K562 (cell line): ENCODE data around the gene PCNX2. TPM values are rescaled to one million over a fixed set of nuclear protein-coding genes. Genes with fewer than 3 reads are reported as not detected.

ENCODE experiments used
- ATAC-seq: fragments of 200-7000 bp; cut with Tn5 transposase; 3 replicates; pipeline ENCODE4 v1.9.1; 2020; ENCODE audit warnings: moderate library complexity
- BruUV-seq: library from RNA; stranded (reverse); fragments of 400-500 nt; replicated peaks from 2 replicates; lab custom pipeline; 2021; lab: Mats Ljungman, UMichigan
- CTCF ChIA-PET: fragments of 300-600 bp; formaldehyde crosslinking; extraction: SDS; loops from one replicate; lab custom pipeline; 2021; ENCODE audit warnings: low intra/inter-chr PET ratio; lab: Yijun Ruan, JAX
- POLR2A ChIA-PET: fragments of 300-600, 350-650 bp; sonication (Branson Sonifier 250); formaldehyde crosslinking; extraction: SDS; loops from one replicate; lab custom pipeline; 2021; ENCODE audit warnings: antibody characterized with exemption, inconsistent platforms; lab: Yijun Ruan, JAX
- DNase-seq, 4 experiments: peaks; one replicate each; pipeline versions ENCODE4 v3.0.0 to v3.0.0-alpha.2; 2011 to 2018; ENCODE audit warnings: low spot score in 3 of 4, mixed read lengths in 3 of 4; ENCODE audit errors: extremely low read depth in 1 of 4
- FAIRE-seq: peaks from 2 replicates; lab custom pipeline; 2011; peaks lifted over from hg19 to GRCh38; lab: Jason Lieb, UNC
- H2AFZ ChIP-seq: 2 replicates; pipeline ENCODE4 v1.6.0; 2011; ENCODE audit warnings: low read depth, low read length, control low read depth, inconsistent platforms
- H3K27ac ChIP-seq: fragments of 200-600 bp; 3 replicates; pipeline ENCODE4 v1.8.0; 2011; ENCODE audit warnings: low read depth, mild to moderate bottlenecking, control low read depth, inconsistent platforms, low read length, moderate library complexity, mixed read lengths; ENCODE audit errors: extremely low read depth
- H3K27me3 ChIP-seq, 2 experiments: fragments of 300-600 bp in 1 of 2; 2 replicates in 1 of 2; 3 replicates in 1 of 2; pipeline versions ENCODE4 v1.6.0 to v1.8.0; 2011; ENCODE audit warnings: inconsistent platforms in 2 of 2, low read length in 2 of 2, mild to moderate bottlenecking in 1 of 2, mixed read lengths in 1 of 2, moderate library complexity in 1 of 2; ENCODE audit not compliant: control insufficient read depth in 2 of 2, insufficient read depth in 2 of 2
- H3K36me3 ChIP-seq: fragments of 300-600 bp; 3 replicates; pipeline ENCODE4 v1.8.0; 2011; ENCODE audit warnings: mild to moderate bottlenecking, low read length, inconsistent platforms; ENCODE audit not compliant: control insufficient read depth, insufficient read depth
- H3K4me1 ChIP-seq, 2 experiments: fragments of 200-600 bp in 1 of 2; replicated peaks in 1 of 2; 2 replicates in 1 of 2; 3 replicates in 1 of 2; pipeline versions ENCODE4 v1.5.1 to v1.8.0; 2011; ENCODE audit warnings: inconsistent platforms in 2 of 2, low read length in 2 of 2, mild to moderate bottlenecking in 1 of 2, mixed read lengths in 1 of 2, moderate library complexity in 1 of 2; ENCODE audit not compliant: control insufficient read depth in 2 of 2, insufficient read depth in 2 of 2
- H3K4me2 ChIP-seq: 2 replicates; pipeline ENCODE4 v1.6.1; 2011; ENCODE audit warnings: low read length, control low read depth, inconsistent platforms, mixed read lengths; ENCODE audit not compliant: insufficient read depth
- H3K4me3 ChIP-seq: fragments of 200-600 bp; sonication (generic), shearing (Covaris generic); 2 replicates; pipeline ENCODE4 v1.5.1; 2016; ENCODE audit warnings: control low read depth, inconsistent platforms
- H3K79me2 ChIP-seq: fragments of 200-600 bp; 3 replicates; pipeline ENCODE4 v1.8.0; 2011; ENCODE audit warnings: low read length, inconsistent platforms; ENCODE audit not compliant: control insufficient read depth, insufficient read depth
- H3K9ac ChIP-seq, 2 experiments: 2 replicates each; pipeline versions ENCODE4 v1.6.0 to v1.6.1; 2011; ENCODE audit warnings: low read depth in 2 of 2, low read length in 2 of 2, control low read depth in 1 of 2, inconsistent platforms in 1 of 2, mild to moderate bottlenecking in 1 of 2, mixed read lengths in 1 of 2; ENCODE audit not compliant: insufficient read depth in 1 of 2
- H3K9me1 ChIP-seq: one replicate; pipeline ENCODE4 v1.6.0; 2011; ENCODE audit warnings: inconsistent platforms, mild to moderate bottlenecking, low read length, moderate library complexity; ENCODE audit not compliant: control insufficient read depth, insufficient read depth
- H3K9me3 ChIP-seq: replicated peaks from 2 replicates; pipeline ENCODE4 v1.5.1; 2011; ENCODE audit warnings: low read depth, low read length, inconsistent platforms; ENCODE audit not compliant: control insufficient read depth, insufficient read depth
- H4K20me1 ChIP-seq: replicated peaks from 2 replicates; pipeline ENCODE4 v1.6.1; 2011; ENCODE audit warnings: low read length, inconsistent platforms, mixed read lengths; ENCODE audit not compliant: control insufficient read depth, insufficient read depth
- ATF3 ChIP-seq, 2 experiments: fragments of 450-650 bp in 1 of 2; sonication (generic) in 1 of 2; formaldehyde crosslinking in 1 of 2; IDR thresholded peaks in 1 of 2; conservative IDR thresholded peaks in 1 of 2; 2 replicates each; pipeline versions ENCODE4 v1.6.1 to v1.8.1; 2016 to 2023; ENCODE audit warnings: mild to moderate bottlenecking in 2 of 2, moderate library complexity in 2 of 2, inconsistent platforms in 1 of 2, missing genetic modification reagents in 1 of 2
- CREB5 ChIP-seq: fragments of 250-450 bp; sonication (Bioruptor Pico); IDR thresholded peaks from 2 replicates; pipeline ENCODE4 v1.5.0; 2020; ENCODE audit warnings: mild to moderate bottlenecking
- E2F3 ChIP-seq: fragments of 250-450 bp; sonication (Bioruptor Pico); IDR thresholded peaks from 2 replicates; pipeline ENCODE4 v1.4.0; 2020; ENCODE audit warnings: mild to moderate bottlenecking
- FOXA3 ChIP-seq, 2 experiments: fragments of 450-650 bp in 1 of 2; sonication (generic) in 1 of 2; formaldehyde crosslinking; IDR thresholded peaks in 1 of 2; conservative IDR thresholded peaks in 1 of 2; 2 replicates each; pipeline versions ENCODE4 v1.4.0 to v1.8.0; 2020 to 2022; ENCODE audit warnings: mild to moderate bottlenecking in 2 of 2, missing genetic modification reagents in 1 of 2
- JUN ChIP-seq, 2 experiments: sonication (generic) in 1 of 2; formaldehyde crosslinking in 1 of 2; IDR thresholded peaks; 2 replicates each; pipeline versions ENCODE4 v1.6.1 to v1.8.0; 2012 to 2022; ENCODE audit warnings: borderline replicate concordance in 2 of 2, mild to moderate bottlenecking in 2 of 2, improper control_type of control experiment in 1 of 2, low read depth in 1 of 2, low read length in 1 of 2, missing genetic modification reagents in 1 of 2
- KLF16 ChIP-seq: IDR thresholded peaks from 2 replicates; pipeline ENCODE4 v1.6.1; 2016; ENCODE audit warnings: antibody characterized with exemption
- NFRKB ChIP-seq: fragments of 450-650 bp; IDR thresholded peaks from 2 replicates; pipeline ENCODE4 v1.6.1; 2016; ENCODE audit warnings: low read depth
- SMAD4 ChIP-seq: fragments of 250-450 bp; sonication (Bioruptor Pico); conservative IDR thresholded peaks from 2 replicates; pipeline ENCODE4 v1.8.0; 2021; ENCODE audit warnings: inconsistent platforms, mild to moderate bottlenecking, moderate library complexity
- ZEB2 ChIP-seq: fragments of 450-650 bp; IDR thresholded peaks from 2 replicates; pipeline ENCODE4 v1.6.1; 2016
- ZKSCAN8 ChIP-seq: fragments of 200-800 bp; sonication (Bioruptor generic); IDR thresholded peaks from 2 replicates; pipeline ENCODE4 v1.6.1; 2016; ENCODE audit warnings: missing genetic modification characterization, missing compliant biosample characterization
- ZNF584 ChIP-seq: fragments of 200-800 bp; sonication (Bioruptor generic); IDR thresholded peaks from 2 replicates; pipeline ENCODE4 v1.6.1; 2016; ENCODE audit warnings: low read depth, mild to moderate bottlenecking, missing genetic modification characterization, missing compliant biosample characterization
- WGBS: fragments of 100-300 bp; shearing (Covaris generic); methylation state at CpG from one replicate; pipeline ENCODE4 v1.1.6; 2016; ENCODE audit warnings: low coverage, mixed read lengths; ENCODE audit not compliant: insufficient coverage; ENCODE audit errors: missing lambda C conversion rate; 5-methylcytosine and 5-hydroxymethylcytosine counted together
- in situ Hi-C: fragments of 300-500 bp; cut with MboI; formaldehyde crosslinking; loops from 4 replicates; pipeline ENCODE4 v1.15.0; 2018; ENCODE audit warnings: inconsistent platforms, mixed read lengths
- intact Hi-C: fragments of 100-400 bp; cut with micrococcal nuclease; formaldehyde crosslinking; loops from 2 replicates; pipeline ENCODE4 v1.14.2; 2022
- polyA plus RNA-seq, 8 experiments: library from polyadenylated mRNA; depleted of rRNA in 4 of 8; stranded (reverse) in 5 of 8; unstranded in 3 of 8; fragments of >200 nt; fragmentation: Nextera tagmentation in 2 of 8; fragmentation: Illumina TruSeq in 1 of 8; extraction: Ambion mirVana in 2 of 8; extraction: Trizol in 1 of 8; gene quantifications; 2 replicates each; pipeline versions ENCODE4 v1.2.1 to v1.2.3, GENCODE V29; 2011 to 2014; ENCODE audit warnings: inconsistent platforms in 1 of 8, missing spikeins in 1 of 8
- total RNA-seq, 7 experiments: library from RNA; depleted of rRNA in 6 of 7; stranded (reverse); fragments of >200 nt in 6 of 7; fragmentation: Illumina TruSeq in 2 of 7; extraction: Trizol in 2 of 7; gene quantifications; 2 replicates each; pipeline versions ENCODE4 v1.2.1 to v1.2.3, GENCODE V29; 2011 to 2021; ENCODE audit warnings: low replicate concordance in 1 of 7

Gene PCNX2
- total and polyA plus RNA-seq, 9 of the 15 experiments (the other 6 are each of a cell fraction or from before 2014, with no cell fraction given), result 0.07 to 0.33 TPM; not detected in 7

- TF ChIP-seq ZKSCAN8 (CRISPR knock-in tag) (0 out of 2 replicates have a peak, but pooled peaks have one; percentile 54), CREB5 (CRISPR knock-in tag) (0 out of 2 replicates have a peak, but pooled peaks have one; percentile 53), ZNF584 (CRISPR knock-in tag) (no peak), SMAD4 (CRISPR knock-in tag) (peak; percentile 32; the same call in 1 of the 2 replicates), KLF16 (peak; percentile 35; the same call in 1 of the 2 replicates), FOXA3 (CRISPR knock-in tag; conservative IDR thresholded peaks at IDR 0.05 in 1 of 2, IDR thresholded peaks at IDR 0.05 in 1 of 2) (no peak)
These were observed 180.7 kb downstream of the PCNX2 start (continued) for GRCh38 chr1:233114860-233115259.

- no peaks in the 10 kb centered on the region for H3K36me3 ChIP-seq
- H3K27ac ChIP-seq, result peak overlapping the region; percentile 74; the same call in 1 of the 3 replicates
- H3K9ac ChIP-seq, result no peak overlapping the region
- POLR2A ChIA-PET, result no interaction called here
- no peak for TF ChIP-seq ZEB2
- 0 out of 2 replicates have a peak, but pooled peaks have one; percentile 37 for TF ChIP-seq NFRKB
- TF ChIP-seq E2F3 (CRISPR knock-in tag), result 0 out of 2 replicates have a peak, but pooled peaks have one; percentile 14
- peak; percentile 38; the same call in 1 of the 2 replicates for TF ChIP-seq ATF3 (IDR thresholded peaks at IDR 0.05)
- no peak for TF ChIP-seq ATF3 (CRISPR knock-in tag; conservative IDR thresholded peaks at IDR 0.05)
- TF ChIP-seq JUN (IDR thresholded peaks at IDR 0.05; ENCODE audit: borderline replicate concordance, low read depth, low read length), result no peak
- TF ChIP-seq JUN (CRISPR knock-in tag; IDR thresholded peaks at IDR 0.05; ENCODE audit: borderline replicate concordance), result no peak
- CTCF ChIA-PET, result no interaction called here
- H3K9me1 ChIP-seq, result no peaks in the 10 kb centered on the region
- no peak for ATAC-seq
- BruUV-seq, result no TSS peak
- H3K79me2 ChIP-seq, result no peaks in the 10 kb centered on the region
- H3K27me3 ChIP-seq, result no peaks in the 10 kb centered on the region
- DNase-seq, result peak in 1 of 4 experiments; percentile 7
- H2AFZ ChIP-seq, result peak overlapping the region; percentile 56
- FAIRE-seq, result no peak
- no peak overlapping the region for H3K4me2 ChIP-seq
- H3K9me3 ChIP-seq, result no peaks in the 10 kb centered on the region
- intact Hi-C loops, result no loop called here
- H3K4me3 ChIP-seq, result no peak overlapping the region
- peaks cover 0 to 27% of the 10 kb centered on the region in 2 experiments; a peak in 4 of 5 replicates for H3K4me1 ChIP-seq
- in situ Hi-C loops, result no loop called here
- no peaks in the 10 kb centered on the region for H4K20me1 ChIP-seq
- WGBS, result 26% methylated on average over 5 of the region's 5 CpGs
These were observed 181.4 kb downstream of the PCNX2 start for GRCh38 chr1:233114159-233114558.
